ENCODE results near the gene PPAN.

Gene PPAN

GRCh38 chr19:10092648-10093294 is 13.4 kb upstream of the PPAN start:
- no peak for DNase-seq (ENCODE audit: low spot score)

DNA sequence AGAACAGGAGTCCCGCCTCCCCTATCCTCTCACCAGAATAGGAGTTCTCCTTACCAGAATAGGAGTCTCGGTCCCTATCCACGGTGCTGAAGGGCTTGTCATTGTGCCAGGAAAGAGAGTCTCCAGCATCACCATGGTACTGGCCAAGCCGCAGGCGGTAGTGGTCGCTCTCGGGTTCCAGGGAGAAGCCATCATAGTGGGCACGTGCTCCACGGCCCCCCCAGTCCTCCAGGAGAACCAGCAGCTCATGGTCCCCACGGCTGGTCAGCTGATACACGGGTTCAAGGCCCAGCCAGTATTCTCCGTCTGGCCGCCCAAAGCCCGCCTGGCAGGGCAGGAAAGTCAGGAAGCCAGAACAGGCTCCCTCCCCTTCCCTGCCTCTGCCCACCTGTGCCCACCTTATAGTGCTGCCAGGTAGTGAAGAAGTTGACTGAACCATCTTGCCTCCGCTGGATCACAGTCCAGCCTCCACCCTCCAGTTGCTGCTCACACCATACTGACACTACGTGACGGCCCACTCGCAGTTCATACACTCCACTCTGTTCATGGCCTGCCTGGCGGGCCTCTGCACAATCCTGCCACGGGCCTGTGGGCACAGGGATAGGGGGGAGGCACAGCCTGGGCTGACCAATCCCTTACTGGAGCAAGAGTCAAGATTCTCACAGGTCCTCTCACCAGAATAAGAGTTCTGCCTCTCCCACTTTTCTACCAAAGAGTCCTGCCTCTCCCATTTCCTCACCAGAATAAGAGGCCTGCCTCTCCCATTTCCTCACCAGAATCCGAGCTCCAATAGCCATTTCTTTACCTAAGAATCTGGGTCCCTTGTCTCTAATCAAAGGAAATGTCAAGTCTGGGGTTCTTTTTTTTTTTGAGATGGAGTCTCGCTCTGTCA is 12.6 kb upstream of the PPAN start:
- no peak for DNase-seq (ENCODE audit: low spot score)

DNA sequence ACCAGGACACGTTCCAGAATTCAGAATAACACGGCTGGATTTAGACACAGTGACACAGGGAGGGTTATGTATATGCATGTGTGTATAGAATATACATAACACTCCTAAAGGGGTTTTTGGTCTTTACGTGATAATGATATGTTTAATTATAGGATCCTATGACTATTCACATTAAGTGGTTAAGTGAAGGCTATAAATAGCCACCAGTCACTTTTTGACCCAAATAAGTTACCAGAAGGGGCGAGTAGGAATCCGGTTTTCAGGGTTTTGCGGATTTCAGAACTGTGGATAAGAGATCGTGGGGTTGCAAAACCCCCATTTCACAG is 10.6 kb upstream of the PPAN start:
- DNase-seq (ENCODE audit: low spot score): no peak

DNA sequence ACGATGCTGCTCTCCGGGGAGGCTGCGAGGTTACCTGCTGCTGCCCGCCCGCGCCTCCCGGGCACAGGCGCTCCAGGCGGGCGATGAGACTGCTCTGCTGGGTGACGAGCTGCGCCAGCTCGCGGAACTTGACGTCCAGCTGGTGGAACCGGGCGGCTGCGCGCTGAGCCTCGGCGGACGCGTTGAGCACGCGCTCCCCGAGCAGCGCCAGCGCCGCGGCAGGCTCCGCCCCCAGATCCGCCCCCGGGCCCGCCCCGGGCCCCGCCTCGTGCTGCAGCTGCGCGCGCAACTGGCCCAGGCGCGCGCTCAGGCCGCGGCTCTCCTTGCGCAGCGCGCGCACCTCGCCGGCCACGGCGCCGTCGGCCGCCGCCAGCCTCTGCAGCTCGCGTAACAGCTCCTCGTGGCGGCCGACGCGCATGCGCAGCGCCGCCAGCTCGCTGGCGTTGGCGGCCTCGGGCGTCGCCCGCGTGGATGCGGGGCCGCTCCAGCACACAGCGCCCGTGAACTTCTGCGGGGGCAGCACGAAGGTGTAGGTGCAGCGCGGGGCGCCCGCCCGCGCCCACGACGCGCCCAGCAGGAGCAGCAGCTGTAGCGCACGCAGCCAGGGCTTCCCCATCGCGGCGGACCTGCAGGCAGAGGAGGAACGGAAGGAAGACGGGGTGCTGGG is 10.1 kb upstream of the PPAN start:
- peak; percentile 83 for DNase-seq (ENCODE audit: low spot score)

GRCh38 chr19:10096615-10096963 is 9.6 kb upstream of the PPAN start:
- no peak for DNase-seq (ENCODE audit: low spot score)

- no peak for DNase-seq (ENCODE audit: low spot score)
Measured at GRCh38 chr19:10100163-10100785, 5.9 kb upstream of the PPAN start.

DNA sequence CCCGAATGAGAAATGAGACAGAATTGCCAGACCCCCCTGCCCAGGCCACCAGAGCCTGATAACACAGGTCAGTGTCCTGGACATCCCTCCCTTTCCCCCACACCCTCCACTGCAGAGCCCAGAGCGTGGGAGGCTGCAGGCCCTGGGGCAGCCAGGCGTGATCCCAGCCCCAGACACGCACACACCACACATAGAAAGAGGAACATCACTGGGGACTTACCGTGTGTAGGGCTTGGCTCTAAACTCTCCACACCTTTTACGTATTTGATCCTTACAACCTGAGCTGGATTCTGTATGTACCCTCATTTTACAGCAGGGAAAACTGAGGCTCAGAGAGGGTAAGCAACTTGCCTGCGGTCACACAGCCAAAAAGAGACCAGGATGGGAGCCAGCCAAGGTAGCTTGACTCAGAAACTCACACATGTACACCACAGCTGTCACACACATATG is 3.4 kb upstream of the PPAN start:
- DNase-seq (ENCODE audit: low spot score): no peak

DNA sequence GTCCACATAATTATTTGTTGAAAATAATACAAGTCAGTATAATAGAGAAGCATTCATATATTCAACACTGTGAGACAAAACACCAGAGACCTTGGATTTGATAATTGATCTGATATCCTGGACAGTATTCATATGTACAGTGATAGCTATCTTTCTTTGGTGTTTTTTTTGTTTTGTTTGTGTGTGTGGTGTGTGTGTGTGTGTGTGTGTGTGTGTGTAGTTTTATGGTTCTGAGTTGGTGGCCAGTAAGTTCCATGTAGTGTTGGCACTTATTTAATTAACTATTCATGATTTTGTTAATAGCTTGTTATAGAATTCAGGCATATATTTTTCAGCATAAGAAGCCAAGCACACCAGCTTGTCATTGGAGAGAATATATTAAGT is 2.0 kb upstream of the PPAN start:
- DNase-seq (ENCODE audit: low spot score): no peak

- no peak for DNase-seq (ENCODE audit: low spot score)
Measured at GRCh38 chr19:10104665-10105508, 1.3 kb upstream of the PPAN start.

DNA sequence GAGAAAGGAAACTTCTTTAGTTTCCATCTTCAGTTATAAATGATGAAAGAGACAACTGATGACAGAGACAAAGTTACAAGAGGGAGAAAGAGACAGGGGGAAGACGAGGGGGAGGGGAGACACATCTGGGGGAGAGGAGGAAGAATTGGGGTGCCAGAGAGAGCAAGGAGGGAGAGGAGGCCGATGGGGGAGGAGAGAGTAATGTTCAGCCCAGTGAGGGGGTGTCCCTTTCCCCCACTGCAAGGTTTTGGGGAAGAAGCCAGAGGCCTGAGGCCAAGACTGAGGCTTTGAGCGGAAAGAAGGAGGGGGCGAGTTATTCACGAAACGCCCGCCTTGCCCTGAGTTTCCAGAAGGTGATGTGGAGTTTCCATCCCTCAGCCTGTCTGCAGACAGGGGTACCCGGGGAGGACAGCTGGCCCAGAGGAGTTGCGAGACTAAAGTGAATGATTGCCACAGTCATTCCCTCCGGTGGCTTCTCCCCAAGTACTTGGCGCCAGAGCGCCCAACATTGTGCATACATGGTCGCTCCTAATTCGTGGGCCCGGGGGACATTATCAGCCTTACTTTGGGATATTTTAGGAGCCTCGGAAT is 558 bp upstream of the PPAN start:
- no peak for DNase-seq (ENCODE audit: low spot score)

GRCh38 chr19:10107254-10107653 is 1.1 kb downstream of the PPAN start:
- no peak for DNase-seq (ENCODE audit: low spot score)

GRCh38 chr19:10107817-10108367 is 1.7 kb downstream of the PPAN start:
- no peak for DNase-seq (ENCODE audit: low spot score)

- DNase-seq (ENCODE audit: low spot score): no peak
Measured at GRCh38 chr19:10109528-10109927, 3.4 kb downstream of the PPAN start.

DNA sequence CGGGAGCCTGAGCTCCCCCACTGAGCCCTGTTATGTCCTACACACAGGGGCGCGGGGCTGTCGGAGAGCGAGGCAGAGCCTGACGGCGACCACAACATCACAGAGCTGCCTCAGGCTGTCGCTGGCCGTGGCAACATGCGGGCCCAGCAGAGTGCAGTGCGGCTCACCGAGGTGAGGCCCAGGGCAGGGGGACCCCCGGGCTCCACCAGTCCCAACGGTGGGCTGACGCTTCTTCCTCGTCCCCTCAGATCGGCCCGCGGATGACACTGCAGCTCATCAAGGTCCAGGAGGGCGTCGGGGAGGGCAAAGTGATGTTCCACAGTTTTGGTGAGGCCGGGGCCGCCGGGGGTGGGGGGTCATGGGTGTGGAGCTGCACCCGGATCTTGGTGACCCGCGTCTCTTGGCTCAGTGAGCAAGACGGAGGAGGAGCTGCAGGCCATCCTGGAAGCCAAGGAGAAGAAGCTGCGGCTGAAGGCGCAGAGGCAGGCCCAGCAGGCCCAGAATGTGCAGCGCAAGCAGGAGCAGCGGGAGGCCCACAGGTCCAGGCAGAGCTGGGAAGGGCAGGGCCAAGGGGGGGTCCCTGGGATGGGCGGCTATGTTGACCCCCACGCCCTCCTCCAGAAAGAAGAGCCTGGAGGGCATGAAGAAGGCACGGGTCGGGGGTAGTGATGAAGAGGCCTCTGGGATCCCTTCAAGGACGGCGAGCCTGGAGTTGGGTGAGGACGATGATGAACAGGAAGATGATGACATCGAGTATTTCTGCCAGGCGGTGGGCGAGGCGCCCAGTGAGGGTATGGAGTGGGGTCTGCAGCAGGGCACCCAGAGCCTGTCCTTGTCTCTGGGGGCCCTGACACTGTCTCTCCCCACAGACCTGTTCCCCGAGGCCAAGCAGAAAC is 4.2 kb downstream of the PPAN start:
- DNase-seq (ENCODE audit: low spot score): no peak

DNA sequence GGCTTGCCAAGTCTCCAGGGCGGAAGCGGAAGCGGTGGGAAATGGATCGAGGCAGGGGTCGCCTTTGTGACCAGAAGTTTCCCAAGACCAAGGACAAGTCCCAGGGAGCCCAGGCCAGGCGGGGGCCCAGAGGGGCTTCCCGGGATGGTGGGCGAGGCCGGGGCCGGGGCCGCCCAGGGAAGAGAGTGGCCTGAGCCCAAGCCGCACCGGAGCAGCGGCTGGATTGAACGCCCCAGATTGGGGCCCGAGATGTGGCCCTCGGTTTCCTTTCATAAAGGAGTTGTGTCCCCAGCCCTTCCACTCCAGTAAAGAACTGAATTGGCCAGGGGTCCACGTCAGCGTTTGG is 4.8 kb downstream of the PPAN start:
- DNase-seq (ENCODE audit: low spot score): no peak

GRCh38 chr19:10111405-10111811 is 5.2 kb downstream of the PPAN start, which contains the start of gene P2RY11:
Gene P2RY11 (plus strand): TSS chr19:10111693. CDS start chr19:10111722, 29 bp downstream.
- no peak for DNase-seq (ENCODE audit: low spot score)

- DNase-seq (ENCODE audit: low spot score): no peak
Measured at GRCh38 chr19:10112037-10112761, 6.0 kb downstream of the PPAN start.

GRCh38 chr19:10112895-10113591 is 6.9 kb downstream of the PPAN start:
- DNase-seq (ENCODE audit: low spot score): peak; percentile 33

- DNase-seq (ENCODE audit: low spot score): no peak
Measured at GRCh38 chr19:10113592-10113963, 7.4 kb downstream of the PPAN start.

Data from SW480 (cell line).